ENCODE measurements around the gene ALX4.

Gene ALX4

DNA sequence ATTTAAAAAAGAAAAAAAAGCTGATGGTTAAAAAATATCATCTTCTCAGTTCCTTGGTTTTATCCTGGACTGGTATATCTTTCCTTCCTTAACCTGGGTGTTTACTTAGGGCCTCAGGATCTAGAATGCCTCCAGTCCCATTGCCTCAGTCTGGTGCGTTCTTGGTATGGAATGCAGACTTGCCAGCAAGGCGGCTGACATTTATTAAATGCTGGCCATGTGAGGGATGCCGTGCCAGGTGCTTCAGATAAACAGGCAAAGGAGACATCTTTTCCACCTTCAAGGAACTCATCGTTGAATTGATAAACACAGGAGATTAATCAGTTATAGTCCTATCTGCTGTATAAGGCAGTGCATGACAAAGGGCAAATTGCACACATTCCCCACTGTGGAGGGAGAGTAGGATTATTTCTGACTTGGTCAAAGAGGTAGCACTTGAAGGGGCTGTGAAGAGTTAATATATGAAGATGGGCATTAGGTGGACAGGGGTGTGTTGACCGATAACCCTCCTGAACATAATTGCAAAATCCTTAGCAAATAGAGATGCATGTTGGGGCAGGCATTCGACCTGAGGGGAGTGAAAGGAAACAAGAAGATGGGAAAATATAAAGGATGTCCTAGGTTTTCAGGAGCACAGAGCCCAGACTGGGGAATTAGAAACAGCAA, 54.4 kb downstream of the ALX4 start:
- DNase-seq, result no peak
- Histone ChIP-seq H3K4me1 (no peaks in the 10 kb centered on the region), H3K9me3 (no peaks in the 10 kb centered on the region), H3K27me3 (no peaks in the 10 kb centered on the region), H3K36me3 (no peaks in the 10 kb centered on the region), H3K4me3 (ENCODE audit: low read depth, low read length) (no peak overlapping the region)
- TF ChIP-seq, protein P1, sequence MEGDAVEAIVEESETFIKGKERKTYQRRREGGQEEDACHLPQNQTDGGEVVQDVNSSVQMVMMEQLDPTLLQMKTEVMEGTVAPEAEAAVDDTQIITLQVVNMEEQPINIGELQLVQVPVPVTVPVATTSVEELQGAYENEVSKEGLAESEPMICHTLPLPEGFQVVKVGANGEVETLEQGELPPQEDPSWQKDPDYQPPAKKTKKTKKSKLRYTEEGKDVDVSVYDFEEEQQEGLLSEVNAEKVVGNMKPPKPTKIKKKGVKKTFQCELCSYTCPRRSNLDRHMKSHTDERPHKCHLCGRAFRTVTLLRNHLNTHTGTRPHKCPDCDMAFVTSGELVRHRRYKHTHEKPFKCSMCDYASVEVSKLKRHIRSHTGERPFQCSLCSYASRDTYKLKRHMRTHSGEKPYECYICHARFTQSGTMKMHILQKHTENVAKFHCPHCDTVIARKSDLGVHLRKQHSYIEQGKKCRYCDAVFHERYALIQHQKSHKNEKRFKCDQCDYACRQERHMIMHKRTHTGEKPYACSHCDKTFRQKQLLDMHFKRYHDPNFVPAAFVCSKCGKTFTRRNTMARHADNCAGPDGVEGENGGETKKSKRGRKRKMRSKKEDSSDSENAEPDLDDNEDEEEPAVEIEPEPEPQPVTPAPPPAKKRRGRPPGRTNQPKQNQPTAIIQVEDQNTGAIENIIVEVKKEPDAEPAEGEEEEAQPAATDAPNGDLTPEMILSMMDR (IDR thresholded peaks at IDR 0.05; ENCODE audit: low read depth, low read length), result no peak

DNA sequence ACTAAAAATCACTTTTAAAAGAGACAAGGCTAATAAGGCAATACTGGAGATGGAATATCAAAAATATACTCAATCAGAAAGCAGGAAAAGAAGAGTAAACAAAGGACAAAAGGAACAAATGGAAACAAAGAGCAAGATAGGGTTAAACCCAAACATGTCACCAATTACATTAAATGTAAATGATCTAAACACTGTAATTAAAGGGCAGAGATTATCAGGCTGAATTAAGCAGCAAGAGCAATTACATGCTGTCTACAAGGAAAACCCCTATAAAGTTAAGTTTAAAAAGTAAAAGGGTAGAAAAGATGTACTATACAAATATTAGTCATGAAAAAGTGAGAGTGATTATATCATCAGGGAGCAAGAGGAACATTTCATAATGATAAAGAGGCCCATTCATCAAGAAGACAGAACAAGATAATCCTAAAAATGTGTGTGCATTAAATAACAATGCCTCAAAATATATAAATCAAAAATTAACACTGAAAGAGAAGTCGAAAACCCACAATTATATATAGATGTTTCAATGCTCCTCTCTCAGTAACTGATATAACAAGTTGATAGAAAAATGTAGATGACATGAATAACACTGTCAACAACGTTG, 56.8 kb downstream of the ALX4 start:
- Histone ChIP-seq H3K36me3 (no peaks in the 10 kb centered on the region), H3K27me3 (no peaks in the 10 kb centered on the region), H3K4me1 (no peaks in the 10 kb centered on the region), H3K4me3 (ENCODE audit: low read depth, low read length) (no peak overlapping the region), H3K9me3 (no peaks in the 10 kb centered on the region)
- TF ChIP-seq, protein P1 (IDR thresholded peaks at IDR 0.05; ENCODE audit: low read depth, low read length), result no peak
- no peak for DNase-seq

DNA sequence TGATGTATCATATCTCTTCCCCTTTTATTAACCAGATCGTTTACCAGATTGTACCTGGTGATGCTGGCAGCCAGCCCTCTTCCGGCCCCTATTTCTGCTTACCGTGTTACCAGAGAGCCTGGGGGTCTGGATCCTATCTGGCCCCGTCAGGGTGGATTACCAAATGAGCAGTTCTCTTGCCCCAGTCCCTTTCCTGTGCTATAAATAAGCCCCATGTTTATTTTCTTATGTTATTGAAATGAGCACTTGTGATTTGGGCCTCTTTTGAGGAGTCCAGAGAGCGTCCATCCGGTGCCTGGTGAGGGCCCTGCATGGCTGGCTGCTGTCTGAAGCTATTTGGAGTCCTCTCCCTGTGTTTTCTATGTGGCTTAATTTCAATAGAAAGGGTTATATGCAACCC, 59.5 kb downstream of the ALX4 start:
- Histone ChIP-seq H3K4me3 (ENCODE audit: low read depth, low read length) (no peak overlapping the region), H3K4me1 (no peaks in the 10 kb centered on the region), H3K9me3 (no peaks in the 10 kb centered on the region), H3K36me3 (no peaks in the 10 kb centered on the region), H3K27me3 (no peaks in the 10 kb centered on the region)
- TF ChIP-seq, protein P1 (IDR thresholded peaks at IDR 0.05; ENCODE audit: low read depth, low read length), result no peak
- DNase-seq, result no peak

DNA sequence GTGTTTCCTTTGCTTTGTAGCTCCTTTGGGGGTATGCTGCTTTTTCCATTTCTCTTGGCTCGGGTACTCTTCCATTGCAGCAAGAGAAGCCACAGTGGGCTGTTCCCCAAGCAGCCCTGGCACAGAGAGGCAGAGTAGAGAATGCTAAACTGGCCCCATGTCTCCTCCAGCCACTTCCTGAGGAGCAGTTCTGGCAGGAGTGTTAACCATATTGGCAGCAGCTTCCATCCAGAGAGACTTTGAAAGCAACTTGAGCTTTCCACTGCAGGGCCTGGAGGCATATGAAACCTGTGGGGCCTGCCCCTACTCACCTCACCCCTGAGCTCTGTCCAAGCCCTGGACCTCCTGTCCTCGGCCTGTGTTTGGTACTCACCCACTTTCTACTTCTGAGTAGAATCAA, 61.8 kb downstream of the ALX4 start:
- TF ChIP-seq, protein P1 (IDR thresholded peaks at IDR 0.05; ENCODE audit: low read depth, low read length), result no peak
- no peaks in the 10 kb centered on the region for H3K27me3 ChIP-seq
- no peaks in the 10 kb centered on the region for H3K9me3 ChIP-seq
- H3K36me3 ChIP-seq, result no peaks in the 10 kb centered on the region
- H3K4me3 ChIP-seq (ENCODE audit: low read depth, low read length), result no peak overlapping the region
- H3K4me1 ChIP-seq, result no peaks in the 10 kb centered on the region
- DNase-seq, result no peak

- H3K27me3 ChIP-seq, result no peaks in the 10 kb centered on the region
- no peaks in the 10 kb centered on the region for H3K9me3 ChIP-seq
- TF ChIP-seq, protein P1 (IDR thresholded peaks at IDR 0.05; ENCODE audit: low read depth, low read length), result no peak
- H3K36me3 ChIP-seq, result no peaks in the 10 kb centered on the region
- H3K4me3 ChIP-seq (ENCODE audit: low read depth, low read length), result no peak overlapping the region
- H3K4me1 ChIP-seq, result no peaks in the 10 kb centered on the region
- DNase-seq, result no peak
Measured at GRCh38 chr11:44247508-44247907, 62.4 kb downstream of the ALX4 start.

GRCh38 chr11:44246726-44247125, 63.2 kb downstream of the ALX4 start:
- Histone ChIP-seq H3K27me3 (no peaks in the 10 kb centered on the region), H3K4me3 (ENCODE audit: low read depth, low read length) (no peak overlapping the region), H3K4me1 (no peaks in the 10 kb centered on the region), H3K36me3 (no peaks in the 10 kb centered on the region), H3K9me3 (no peaks in the 10 kb centered on the region)
- TF ChIP-seq, protein P1 (IDR thresholded peaks at IDR 0.05; ENCODE audit: low read depth, low read length), result no peak
- DNase-seq, result peak; percentile 28
